GM18861 (cell line): ENCODE results near the gene SEMA3G.

Experiments
- ATAC-seq: cut with Tn5 transposase; IDR thresholded peaks from one replicate; pipeline ENCODE4 v1.9.1; 2021; ENCODE audit not compliant: unreplicated experiment

The SEMA3G gene

GRCh38 chr3:52423173-52423572 is 21.7 kb downstream of the SEMA3G start:
- no peak for ATAC-seq

- ATAC-seq, result no peak
These were observed 22.2 kb downstream of the SEMA3G start for GRCh38 chr3:52422669-52423068.

- ATAC-seq, result no peak
These were observed 24.5 kb downstream of the SEMA3G start for GRCh38 chr3:52420388-52420787.

GRCh38 chr3:52415800-52416199 is 29.1 kb downstream of the SEMA3G start:
- ATAC-seq, result no peak

- no peak for ATAC-seq
These were observed 36.4 kb downstream of the SEMA3G start for GRCh38 chr3:52408466-52408865.

GRCh38 chr3:52407779-52408178 is 37.1 kb downstream of the SEMA3G start:
- no peak for ATAC-seq

GRCh38 chr3:52406791-52407510 is 38.0 kb downstream of the SEMA3G start:
- ATAC-seq, result no peak

GRCh38 chr3:52406231-52406661 is 38.7 kb downstream of the SEMA3G start:
- ATAC-seq, result no peak

- no peak for ATAC-seq
These were observed 39.2 kb downstream of the SEMA3G start for GRCh38 chr3:52405601-52406110.

- ATAC-seq, result no peak
These were observed 39.8 kb downstream of the SEMA3G start for GRCh38 chr3:52405066-52405465.

GRCh38 chr3:52404391-52404790 is 40.5 kb downstream of the SEMA3G start:
- ATAC-seq, result no peak

GRCh38 chr3:52403955-52404354 is 40.9 kb downstream of the SEMA3G start:
- no peak for ATAC-seq

GRCh38 chr3:52403271-52403841 is 41.5 kb downstream of the SEMA3G start:
- no peak for ATAC-seq

- ATAC-seq, result no peak
These were observed 42.1 kb downstream of the SEMA3G start for GRCh38 chr3:52402706-52403270.

- ATAC-seq, result no peak
These were observed 42.8 kb downstream of the SEMA3G start for GRCh38 chr3:52402101-52402521.

- ATAC-seq, result no peak
These were observed 43.4 kb downstream of the SEMA3G start for GRCh38 chr3:52401551-52401950.

GRCh38 chr3:52401021-52401420 is 43.9 kb downstream of the SEMA3G start:
- ATAC-seq, result no peak

- ATAC-seq, result no peak
These were observed 44.6 kb downstream of the SEMA3G start for GRCh38 chr3:52400275-52400793.

GRCh38 chr3:52399593-52399992 is 45.3 kb downstream of the SEMA3G start:
- no peak for ATAC-seq

GRCh38 chr3:52399131-52399530 is 45.8 kb downstream of the SEMA3G start:
- no peak for ATAC-seq

- ATAC-seq, result no peak
These were observed 46.2 kb downstream of the SEMA3G start for GRCh38 chr3:52398670-52399081.
